ENCODE measurements around the gene CKS1B.
A peak's percentile ranks its signal among the peaks of the same experiment; 100 is the strongest.

Gene CKS1B

DNA sequence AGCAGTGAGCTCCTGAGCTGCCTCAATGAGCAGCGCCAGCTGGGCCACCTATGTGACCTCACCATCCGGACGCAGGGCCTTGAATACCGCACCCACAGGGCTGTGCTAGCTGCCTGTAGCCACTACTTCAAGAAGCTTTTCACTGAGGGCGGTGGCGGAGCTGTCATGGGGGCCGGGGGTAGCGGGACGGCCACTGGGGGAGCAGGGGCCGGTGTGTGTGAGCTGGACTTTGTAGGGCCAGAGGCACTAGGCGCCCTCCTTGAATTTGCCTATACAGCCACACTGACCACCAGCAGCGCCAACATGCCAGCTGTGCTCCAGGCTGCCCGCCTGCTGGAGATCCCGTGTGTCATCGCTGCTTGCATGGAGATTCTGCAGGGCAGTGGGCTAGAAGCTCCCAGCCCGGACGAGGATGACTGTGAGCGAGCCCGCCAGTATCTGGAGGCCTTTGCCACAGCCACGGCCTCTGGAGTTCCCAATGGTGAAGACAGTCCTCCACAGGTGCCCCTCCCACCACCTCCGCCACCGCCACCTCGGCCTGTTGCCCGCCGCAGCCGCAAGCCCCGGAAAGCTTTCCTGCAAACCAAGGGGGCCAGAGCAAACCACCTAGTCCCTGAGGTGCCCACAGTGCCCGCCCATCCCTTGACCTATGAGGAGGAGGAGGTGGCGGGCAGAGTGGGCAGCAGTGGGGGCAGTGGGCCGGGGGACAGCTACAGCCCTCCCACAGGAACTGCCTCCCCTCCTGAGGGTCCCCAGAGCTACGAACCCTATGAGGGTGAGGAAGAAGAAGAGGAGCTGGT is 40.4 kb downstream of the CKS1B start:
- no peak for DNase-seq (ENCODE audit: low read depth in 2 of 2)

DNA sequence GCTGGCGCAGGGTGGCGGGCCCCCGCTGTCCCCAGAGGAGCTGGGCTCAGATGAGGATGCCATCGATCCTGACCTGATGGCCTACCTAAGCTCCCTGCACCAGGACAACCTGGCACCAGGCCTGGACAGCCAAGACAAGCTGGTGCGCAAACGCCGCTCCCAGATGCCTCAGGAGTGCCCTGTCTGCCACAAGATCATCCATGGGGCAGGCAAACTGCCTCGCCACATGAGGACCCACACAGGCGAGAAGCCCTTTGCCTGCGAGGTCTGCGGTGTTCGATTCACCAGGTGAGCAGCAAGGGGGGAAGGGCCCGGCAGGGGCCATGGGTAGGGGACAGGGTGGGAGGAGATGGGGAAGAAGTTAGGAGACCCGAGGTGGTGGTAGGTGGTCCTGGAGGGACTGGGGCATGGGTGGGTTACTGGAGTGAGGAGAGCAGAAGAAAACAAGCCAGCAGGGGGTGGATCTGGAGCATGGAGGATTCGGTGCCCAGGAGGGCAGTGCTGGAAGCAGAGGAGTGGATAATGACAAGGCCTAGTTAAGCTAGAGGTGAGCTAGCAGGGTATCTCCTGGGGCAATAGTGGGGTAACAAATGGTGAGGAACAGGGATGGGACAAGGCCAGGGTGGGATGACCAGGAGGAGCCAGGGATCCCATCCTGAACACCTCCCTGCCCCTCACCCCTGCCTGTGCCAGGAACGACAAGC is 41.2 kb downstream of the CKS1B start:
- no peak for DNase-seq (ENCODE audit: low read depth in 2 of 2)

DNA sequence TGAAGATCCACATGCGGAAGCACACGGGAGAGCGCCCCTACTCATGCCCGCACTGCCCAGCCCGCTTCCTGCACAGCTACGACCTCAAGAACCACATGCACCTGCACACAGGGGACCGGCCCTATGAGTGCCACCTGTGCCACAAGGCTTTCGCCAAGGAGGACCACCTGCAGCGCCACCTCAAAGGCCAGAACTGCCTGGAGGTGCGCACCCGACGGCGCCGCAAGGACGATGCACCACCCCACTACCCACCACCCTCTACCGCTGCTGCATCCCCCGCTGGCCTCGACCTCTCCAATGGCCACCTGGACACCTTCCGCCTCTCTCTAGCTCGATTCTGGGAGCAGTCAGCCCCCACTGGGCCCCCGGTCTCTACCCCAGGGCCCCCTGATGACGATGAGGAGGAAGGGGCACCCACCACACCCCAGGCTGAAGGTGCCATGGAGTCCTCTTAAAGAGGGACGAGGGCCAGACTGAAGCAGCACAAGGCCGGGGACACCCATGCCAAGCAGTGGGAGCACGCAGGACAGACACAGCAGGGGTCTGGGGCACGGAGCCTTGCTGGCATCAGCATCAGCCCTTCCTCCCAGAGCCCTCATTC is 41.9 kb downstream of the CKS1B start:
- DNase-seq (ENCODE audit: low read depth in 2 of 2): no peak

DNA sequence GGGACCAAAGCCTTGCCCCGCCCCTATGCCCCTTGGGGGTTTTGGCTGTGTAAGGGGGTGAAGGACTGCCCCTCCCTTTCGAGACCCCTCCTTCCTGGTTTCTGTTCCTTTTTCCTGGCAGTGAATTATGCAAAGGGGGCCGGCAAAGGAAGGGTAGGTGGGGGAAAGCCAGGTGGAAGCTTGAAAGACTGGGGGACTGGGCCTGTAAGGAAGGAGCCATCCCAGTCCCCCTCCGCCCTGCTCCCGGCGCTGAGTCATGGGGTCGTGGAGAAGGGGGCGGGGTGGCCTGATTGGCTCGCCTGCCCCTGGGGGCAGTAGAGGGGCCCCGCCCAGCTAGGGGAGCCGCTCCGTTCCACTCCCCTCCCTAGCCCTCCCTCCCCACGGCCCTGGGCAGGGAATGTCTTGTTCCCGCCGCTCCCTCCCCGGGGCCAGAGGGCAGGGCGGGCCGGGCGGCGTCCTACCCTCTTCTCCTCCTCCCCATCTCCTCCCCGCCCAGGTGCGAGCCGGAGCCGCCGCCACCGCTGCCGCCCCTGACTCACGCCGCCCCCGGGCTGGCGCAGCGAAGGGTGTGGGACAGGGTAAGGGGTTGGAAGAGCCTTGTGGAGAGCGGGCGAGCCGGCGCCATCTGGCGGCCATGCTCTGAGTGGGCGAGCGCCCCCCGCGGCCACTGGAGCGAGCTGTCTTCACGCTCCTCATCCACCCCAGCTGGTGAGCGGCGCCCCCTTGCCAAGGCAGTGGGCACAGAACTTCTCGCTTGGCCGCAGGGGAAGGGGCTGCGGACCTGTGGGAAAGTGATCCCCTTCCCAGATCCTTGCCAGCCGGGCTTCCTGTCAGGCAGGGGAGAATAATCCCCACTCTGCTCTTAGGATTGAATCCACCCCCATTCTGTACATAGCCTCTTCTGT is 42.8 kb downstream of the CKS1B start:
- DNase-seq (ENCODE audit: low read depth in 2 of 2): peak; percentile 87 to 92

DNA sequence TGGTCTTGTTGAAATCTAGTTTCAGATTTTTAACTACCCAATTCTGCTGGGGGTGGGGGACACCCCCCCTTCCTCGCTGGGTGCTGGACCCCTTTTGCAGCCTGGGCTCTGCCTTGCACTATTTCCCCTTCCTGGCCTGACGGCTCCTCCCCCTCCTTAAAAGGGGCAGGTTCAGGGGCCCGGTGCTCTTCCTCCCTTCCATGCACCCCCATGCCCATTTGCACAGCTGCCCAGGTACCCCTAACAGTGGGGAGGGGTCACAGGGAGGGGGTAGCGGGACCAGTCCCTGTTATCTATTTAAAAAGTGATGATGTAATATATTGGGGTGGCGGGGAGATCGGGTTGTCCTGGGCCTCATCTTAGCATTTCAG is 43.5 kb downstream of the CKS1B start:
- no peak for DNase-seq (ENCODE audit: low read depth in 2 of 2)

DNA sequence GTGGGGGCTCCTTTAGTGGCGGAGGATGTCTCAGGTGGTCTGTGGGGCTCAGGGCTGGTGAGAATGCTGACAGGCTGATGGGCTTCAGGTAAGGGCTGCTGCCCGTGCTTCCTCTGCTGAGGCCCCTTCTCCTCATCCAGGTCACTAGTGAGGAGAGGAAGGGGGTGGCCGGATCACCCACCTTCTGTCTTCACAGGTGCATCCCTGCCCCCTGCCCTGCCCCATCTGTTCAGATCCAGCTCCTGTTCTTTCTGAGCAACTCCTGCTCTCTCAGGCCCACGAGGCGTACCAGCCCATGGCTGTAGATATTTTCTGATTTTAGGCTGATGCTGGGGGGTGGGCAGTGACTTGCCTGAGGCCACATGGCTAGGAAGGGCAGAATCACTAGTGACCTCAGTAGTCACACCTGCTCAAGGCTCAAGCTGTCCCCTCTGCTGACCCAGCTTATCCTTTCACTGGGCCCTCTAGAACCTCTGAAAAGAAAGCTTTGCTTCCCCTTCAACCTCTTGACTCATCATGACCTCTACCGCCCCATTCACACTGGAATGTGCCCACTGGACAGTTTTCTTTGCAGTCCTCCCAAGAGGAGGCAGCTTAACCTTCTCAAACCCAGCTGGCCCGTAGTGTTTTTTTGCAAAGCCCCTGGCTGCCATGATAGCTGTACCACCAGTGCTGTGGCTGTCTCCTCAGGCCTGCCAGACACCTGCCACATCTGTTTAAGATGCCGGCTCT is 44.3 kb downstream of the CKS1B start:
- no peak for DNase-seq (ENCODE audit: low read depth in 2 of 2)

DNA sequence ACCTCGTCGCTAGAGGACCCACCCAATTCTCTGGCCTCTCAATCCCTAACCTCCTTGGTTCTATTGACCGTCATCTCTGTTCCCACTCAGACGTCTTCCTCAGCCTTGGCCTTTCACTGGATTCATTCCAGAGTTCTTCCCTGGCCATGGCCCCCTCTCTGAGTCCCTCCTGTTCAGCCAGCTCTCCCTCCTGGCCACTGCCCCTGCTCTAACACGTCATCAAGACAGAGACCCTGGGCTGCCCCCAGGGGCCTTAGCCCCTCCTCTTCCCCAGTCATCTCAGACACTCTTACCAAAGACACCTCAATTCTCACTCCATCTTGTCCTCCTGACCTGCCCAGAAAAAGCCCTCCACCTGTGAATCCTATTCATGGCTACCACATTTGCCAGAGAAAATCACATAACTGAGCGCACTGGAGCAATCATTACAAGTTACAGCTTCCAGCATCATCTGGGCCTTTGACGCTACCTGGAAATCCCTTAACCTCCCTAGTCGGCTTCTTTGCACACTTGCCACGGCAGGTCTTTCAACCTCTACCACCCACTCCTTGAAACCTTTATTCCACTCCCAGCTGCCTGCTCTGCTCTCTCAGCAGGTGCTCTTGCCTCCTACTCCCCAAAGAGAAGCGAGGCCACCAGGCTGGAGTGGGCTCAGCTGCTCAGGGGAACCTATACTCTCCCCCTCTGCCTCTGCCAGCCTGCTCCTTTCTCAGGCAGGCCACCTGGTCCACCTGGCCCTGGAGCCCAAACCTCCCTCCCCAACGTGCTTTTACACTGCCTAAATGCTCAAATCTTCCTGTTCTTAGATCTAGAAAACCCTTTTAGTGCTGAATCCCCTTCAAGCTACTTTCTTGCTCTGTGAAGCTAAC is 45.1 kb downstream of the CKS1B start:
- DNase-seq (ENCODE audit: low read depth in 2 of 2): no peak

DNA sequence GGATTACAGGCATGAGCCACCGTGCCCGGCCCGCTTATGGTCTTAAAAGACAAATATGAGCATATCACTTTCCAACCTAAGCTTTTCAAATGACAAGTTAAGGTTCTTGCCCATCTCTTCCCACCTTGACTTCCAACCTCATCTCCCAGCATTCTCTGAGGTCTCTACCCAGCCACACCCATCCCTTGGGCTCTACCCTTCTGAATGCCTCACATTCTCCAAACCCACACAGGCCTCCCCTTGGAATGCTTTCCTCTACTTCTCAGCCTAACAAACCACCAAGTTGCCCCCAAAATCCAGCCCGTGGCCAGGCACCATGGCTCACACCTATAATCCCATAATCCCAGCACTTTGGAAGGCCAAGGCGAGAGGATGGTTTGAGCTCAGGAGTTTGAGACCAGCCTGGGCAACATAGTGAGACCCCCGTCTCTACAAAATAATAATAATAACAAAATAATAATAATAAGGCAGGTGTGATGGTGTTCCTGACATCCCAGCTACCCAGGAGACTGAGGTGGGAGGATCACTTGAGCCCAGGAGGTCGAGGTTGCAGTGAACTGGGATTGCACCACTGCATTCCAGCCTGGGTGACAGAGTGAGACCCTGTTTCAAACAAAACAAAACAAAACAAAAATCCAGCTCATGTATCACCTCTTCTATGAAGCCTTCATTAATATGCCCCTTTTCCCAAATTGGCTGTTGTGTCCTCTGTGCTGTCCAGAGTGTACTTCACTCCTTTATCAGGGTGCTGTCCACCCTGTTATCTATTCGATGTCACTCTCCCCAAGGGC is 47.9 kb downstream of the CKS1B start:
- DNase-seq (ENCODE audit: low read depth in 2 of 2): no peak

DNA sequence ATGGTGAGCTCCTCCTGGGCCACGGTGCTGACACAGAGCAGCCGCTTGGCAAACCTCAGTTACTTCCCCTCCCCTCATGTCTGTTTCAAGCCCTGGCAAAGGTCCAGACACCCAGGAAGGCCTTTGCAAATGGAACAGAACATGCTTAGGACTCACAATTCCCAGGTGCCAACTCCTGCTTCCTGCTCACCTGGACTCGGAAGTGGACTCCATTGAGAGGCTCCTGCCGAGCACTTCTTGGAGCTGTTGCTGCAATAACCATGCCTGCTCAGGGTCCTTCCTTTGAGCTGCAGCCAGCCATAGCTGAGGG is 48.4 kb downstream of the CKS1B start:
- DNase-seq (ENCODE audit: low read depth in 2 of 2): no peak

DNA sequence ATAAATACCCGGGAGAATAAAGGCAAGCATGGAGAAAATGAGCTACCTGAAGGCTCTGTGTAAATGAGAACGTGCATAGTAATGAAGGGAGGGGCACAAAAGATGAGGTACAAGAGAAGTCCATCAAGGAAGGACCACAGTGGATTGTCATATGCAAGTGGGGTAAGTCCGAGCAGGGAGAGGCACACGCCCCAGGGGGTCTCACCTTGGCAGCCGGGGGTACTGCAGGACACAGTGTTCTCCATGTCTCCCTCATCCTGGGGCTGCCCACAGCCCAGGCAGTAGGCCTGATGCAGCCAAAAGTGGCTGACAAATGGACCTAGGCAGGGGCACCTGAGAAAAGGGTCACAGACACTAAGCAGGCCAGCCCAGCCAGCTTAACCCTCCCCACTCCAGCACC is 49.1 kb downstream of the CKS1B start:
- DNase-seq (ENCODE audit: low read depth in 2 of 2): no peak

DNA sequence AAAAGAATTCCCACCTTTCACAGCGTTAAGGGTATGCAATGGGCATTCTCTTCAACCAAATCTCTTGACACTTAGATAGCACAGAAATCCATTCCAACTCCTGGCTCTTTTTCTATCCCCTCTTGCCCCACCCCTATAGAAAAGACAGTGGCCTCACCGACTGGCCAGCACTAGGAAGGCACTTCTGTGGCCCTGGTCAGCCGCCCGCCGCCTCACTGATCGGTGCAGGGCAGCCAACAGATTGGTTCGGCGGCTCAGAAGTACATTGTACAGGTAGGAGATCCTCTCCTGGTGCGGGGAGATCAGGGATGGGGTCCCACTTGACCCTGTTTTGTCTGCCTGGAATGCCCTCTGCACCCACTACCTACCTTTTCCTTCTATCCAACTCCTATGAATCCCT is 49.8 kb downstream of the CKS1B start:
- DNase-seq (ENCODE audit: low read depth in 2 of 2): no peak

DNA sequence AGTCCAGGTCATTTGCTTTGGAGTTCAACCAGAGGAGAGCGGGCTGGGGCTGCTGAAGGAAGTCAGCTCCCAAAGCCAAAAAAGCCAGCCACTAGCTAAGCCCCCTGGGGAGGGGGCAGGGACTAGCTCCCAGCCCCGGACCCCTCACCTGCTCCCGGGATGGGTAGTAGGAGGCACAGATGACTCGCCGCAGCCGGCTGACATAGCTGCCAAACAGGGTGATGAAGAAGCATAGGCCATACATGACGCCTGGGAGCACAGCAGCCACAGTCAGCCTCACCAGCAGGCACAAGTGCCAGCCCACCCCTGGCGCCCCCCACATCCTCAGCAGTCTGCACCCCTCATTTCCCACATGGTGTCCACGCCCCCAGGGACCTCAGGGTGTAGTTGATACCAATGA is 51.7 kb downstream of the CKS1B start:
- DNase-seq (ENCODE audit: low read depth in 2 of 2): no peak

DNA sequence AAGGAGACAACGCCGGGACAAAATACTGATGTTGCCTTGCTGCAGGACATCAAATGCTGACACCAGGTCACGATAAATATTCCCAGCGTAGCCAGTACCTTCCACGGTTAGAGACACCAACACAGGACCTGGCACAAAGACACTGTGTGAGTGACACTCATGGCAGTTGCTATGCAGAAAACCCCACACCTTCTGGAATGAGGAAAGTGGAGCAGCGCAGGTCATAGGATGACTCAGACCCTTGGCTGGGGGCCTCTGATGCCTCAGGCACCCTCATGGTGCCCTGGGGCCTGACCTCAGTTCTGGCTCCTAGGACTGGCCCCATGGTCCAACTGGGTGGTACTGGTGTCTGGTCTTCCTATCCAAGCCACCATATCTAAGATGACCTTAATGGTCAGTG is 52.1 kb downstream of the CKS1B start:
- no peak for DNase-seq (ENCODE audit: low read depth in 2 of 2)

Data from stimulated activated CD4-positive, alpha-beta T cell treated with anti-CD3 and anti-CD28 coated beads, Interleukin-4, amount 100 ng/mL, for 48 hours (primary cell).